SHP77 treated with DMSO at 0.1 percent for 48 hours (cell line): ENCODE data around the gene DENND4B.
A peak's percentile ranks its signal among the peaks of the same experiment; 100 is the strongest.
"Not testable (repeated sequence)": the region's sequence is repeated elsewhere in the genome, so short reads cannot be mapped to it uniquely, and the experiment has no call there.

ENCODE experiments used
- DNase-seq: peaks from one replicate; lab custom pipeline; 2025; lab: John Stamatoyannopoulos, UW

The DENND4B gene

DNA sequence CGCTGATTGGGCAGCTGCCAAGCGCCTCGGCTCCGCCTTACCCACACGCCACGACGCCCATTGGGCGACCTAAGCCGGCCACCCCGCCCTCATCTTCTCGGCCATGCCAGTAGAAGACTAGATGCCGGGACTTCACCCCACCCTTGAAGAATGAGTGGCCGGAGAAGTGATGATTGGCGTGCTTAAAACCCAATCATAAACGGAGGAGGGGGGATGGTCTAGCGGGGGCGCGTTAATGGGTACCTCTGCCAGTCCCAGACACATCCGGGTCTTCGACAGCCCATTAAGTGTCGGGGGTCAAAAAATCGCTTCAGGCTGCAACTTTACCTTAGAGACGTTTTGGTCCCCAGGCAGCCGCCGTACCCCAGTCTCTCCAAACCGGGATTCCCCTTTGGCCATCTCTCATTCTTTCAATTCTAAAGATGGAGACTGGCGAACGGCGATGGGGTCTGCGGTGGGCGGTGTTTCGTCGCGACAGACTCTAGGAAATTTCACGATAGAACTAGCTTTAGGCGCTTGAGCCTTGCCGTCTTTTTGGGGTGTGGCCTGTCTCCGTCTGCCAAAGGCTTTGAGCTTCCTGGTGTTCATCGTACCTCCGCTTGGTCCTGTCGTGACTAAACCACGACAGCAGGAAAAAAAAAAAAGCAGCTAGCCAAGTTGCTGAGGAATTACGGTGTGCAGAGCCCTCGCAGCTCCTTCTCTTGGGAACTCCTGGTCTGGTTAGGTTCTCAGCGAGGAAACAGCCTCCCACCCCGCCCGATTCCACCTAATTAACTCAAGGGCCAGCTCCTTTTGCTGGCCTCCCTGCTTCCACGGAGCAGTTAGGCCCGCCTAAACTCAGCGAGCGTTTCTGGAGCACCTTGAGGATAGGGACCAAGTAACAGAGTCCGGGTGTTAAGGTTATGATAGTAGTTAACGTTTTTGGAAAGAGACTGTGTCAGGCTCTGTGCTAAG lies 23.3 kb downstream of the DENND4B start, which contains the start of gene GATAD2B:
GATAD2B (minus strand) TSS at position 1 of the 954 bp plus-strand sequence. CDS start 94,625 bp downstream, outside the sequence.
- DNase-seq = peak; percentile 100

DNA sequence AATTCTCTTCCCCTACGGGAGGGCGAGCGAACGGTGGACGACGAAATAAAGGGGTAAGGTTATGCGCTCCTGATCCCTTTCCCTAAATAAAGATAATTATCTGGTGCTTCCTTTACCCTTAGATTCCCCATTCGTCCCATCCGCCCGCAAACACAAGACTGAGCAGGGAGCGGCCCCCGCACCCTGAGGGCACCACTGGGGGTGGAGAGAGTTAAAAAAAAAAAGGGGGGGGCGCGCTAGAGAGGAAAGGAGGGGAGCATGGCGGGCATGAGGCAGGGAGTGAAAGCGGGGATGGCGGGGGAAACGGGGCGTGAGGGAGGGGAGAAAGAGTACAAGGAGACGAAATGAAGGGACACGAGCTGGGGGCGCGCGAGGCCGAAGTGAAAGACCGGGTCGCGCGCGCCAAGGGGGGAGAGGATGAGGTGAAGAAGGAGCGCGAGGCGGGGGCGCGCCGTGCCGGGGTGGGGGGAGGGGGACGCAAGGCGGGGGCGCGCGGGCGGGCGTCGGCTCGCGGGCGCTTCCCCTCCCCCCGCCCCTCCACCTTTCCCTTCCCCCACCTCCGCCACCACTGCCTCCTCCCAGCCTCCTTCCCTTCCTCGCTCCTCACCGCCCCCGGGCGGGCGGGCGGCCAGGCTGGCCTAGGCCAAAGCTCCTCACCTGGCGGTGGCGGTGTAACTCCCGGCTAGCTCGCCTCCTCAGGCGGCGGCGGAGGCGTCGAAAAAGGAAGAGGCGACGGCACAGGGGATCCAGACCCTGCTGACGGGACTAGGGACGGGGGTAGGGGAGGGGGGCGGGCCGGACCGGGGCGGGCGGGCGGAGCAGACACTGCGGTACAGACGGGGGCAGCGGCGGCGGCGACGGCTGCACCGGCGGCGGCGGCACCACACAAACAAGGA lies 24.2 kb downstream of the DENND4B start:
- DNase-seq = peak; percentile 90

DNA sequence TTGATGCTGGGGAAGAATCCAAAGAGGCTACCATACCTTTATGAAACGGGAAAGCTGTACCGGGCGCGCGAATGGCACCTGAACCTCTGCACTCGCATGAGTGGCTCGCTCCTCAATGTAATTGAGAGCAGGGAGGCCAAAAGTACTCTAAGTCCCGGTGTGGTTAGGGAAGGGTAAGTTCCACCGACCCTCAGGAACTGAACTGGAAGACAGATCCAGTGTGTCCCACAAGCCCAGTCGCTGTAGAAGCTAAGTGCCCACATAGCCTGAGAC lies 24.8 kb downstream of the DENND4B start:
- no peak for DNase-seq

DNA sequence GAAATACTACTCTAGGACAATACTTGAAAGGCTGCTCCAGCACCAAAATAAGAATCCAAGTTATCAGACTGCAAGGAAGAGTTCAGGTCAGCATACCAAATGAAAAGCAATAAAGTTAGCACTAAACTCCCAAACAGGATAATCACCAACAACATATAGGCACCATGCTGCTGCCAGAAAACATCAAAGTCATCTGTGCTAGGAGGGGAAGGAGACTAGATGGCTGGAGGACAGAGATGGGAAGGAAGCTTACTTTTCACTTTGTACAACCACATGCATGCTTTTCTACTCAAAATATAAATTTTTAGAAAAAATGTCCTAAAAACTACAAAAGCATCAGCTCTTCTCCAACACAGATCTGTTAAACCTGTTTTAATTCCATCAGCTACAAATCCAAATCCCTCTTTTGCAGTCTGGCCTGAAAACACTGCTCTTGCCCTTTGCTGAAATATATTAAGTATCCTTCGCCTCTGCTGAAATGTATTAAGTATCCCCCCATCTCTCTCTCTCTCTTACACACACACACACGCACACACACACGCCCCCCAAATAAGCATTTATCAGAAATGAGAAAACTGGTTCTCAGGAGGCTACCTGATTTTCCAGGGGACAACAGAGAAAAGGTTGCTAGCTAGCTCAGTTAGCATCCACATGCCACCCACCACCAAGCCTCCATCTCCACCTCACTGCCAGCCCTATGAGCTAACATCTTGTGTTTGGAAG lies 25.3 kb downstream of the DENND4B start:
- no peak for DNase-seq

DNA sequence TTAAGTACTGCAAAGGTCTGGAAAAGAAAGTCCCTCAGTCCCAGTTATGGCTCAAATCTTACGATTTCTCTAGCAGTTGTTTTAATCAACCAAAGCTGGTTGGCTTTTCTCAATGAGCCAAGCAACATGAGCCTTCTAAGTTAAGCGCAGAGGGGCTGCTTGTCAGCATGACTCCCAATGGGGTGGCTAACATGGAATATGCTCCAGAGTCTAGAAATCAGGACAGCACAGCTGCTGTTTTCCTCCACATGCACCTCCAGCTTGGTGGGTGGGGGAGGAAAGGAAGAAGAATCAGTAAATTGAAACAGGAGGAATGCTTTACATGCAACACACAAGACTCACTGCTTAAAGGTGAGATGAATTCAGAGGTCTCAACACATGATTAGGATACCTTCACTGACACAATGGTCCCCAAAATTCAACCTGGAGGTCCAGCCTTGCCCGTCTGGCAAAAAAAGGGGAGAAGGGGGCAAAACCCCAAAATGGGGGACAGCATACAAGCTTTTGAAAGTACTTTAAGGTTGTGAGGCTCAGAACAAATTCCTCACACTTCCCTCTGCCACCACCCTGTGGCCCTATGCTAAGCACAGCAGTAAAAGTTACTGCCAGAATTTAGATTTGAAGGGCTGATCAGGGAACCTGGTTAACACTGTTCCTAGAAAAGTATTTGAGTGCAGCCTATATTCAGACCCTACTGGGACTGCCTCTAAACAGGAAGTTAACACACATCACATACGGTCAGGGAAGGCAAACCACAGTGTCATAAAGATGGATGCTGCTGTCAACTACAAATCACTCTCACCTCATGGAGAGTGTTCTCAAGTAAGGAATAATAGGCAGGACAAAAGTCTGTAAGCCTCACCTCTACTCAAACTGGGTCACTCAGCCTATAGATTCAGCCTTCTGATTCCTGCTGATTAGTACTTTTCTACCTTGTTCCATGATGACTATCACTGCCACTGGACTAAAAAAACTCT lies 26.4 kb downstream of the DENND4B start:
- no peak for DNase-seq

DNA sequence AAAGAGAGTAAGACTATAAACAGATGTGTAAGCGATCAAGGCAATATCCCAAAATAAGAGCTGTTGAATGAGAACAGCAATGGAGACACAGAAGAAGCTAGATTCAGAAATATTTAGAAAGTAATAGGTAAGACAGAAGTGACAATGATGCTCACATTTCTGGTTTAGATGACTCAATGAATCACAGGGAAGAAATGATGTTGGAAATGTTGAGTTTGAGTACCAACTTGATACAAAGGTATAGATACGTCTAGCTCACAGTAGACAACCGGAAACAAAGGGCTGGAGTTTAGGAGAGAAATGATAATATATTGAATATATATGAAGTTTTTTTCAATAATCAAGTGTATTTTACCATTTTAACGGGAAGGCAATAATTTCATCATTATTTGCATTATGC lies 30.2 kb downstream of the DENND4B start:
- DNase-seq = no peak

DNA sequence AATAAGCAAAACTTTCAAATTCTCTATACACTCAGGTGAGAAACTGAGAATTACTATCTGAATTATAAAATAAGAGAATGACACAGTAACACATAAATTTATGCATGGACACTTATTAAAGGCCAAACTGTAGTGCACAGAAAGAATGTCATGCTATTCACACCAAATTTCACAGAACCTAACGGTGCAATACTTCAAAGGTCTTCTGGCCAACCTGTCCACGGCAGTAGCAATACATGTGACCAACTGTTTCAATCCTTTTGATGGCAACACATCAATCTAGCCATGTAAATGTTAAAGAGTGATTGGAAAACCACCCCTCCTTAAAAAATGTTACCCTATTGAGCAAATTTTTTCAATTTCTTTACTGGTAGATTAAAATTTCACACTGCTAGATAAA lies 34.2 kb downstream of the DENND4B start:
- no peak for DNase-seq

DNA sequence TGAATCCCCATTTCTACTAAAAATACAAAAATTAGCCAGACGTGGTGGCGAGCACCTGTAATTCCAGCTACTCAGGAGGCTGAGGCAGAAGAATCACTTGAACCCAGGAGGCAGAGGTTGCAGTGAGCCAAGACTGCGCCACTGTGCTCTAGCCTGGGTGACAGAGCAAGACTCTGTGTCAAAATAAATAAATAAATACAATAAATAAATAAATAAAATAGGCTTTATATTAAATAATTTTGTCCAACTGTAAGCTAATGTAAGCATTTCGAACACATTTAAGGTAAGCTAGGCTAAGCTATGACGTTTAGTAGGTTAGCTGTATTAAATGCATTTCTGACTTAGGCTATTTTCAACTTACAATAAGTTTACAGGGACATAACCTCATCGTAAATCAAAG lies 36.0 kb downstream of the DENND4B start:
- not testable (repeated sequence) for DNase-seq

DNA sequence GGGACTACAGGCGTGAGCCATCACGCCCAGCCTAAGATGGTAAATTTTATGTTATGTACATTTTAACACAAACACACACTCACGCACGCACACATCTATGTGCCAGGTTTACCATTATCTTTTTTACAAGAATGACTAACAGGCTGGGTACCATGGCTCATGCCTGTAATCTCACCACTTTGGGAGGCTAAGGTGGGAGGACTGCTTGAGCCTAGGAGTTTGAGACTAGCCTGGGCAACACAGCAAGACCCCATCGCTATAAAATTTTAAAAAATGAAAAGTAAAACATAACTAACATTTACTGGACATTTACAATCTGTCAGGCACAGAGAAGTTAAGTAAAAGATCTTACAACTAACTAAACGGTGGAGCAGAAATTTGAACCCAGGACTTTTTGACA lies 38.4 kb downstream of the DENND4B start:
- DNase-seq = no peak

DNA sequence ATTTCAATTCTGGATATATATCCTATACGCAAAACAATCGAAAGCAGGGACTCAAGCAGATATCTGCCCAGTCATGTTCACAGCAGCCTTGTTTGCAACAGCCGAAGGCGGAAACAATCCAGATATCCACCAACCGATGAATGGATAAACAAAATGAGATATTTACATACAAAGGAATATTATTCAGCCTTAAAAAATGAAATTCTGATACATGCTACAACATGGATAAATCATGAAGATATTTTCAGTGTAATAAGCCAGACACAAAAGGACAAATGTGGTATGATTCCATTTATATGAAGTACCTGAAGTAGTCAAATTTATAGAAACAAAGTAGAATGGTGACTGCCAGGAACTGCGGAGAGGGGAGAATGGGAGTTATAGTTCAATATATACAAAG lies 39.4 kb downstream of the DENND4B start:
- DNase-seq = no peak

DNA sequence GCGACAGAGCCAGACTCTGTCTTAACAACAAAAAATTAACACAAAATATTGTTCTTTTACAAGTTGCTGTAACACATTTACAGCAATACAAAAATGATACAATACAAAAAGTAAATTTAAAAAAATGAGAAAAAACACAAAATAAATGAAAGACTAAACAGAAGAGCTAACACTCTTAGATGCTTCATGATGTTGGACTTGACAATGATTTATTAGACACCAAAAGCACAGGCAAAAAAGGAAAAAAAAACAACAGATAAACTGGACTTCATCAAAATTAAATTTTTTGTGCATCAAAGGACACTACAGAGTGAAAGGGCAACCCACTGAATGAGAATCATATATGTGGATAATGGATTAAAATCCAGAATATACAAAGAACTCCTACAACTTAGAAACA lies 40.1 kb downstream of the DENND4B start:
- no peak for DNase-seq

DNA sequence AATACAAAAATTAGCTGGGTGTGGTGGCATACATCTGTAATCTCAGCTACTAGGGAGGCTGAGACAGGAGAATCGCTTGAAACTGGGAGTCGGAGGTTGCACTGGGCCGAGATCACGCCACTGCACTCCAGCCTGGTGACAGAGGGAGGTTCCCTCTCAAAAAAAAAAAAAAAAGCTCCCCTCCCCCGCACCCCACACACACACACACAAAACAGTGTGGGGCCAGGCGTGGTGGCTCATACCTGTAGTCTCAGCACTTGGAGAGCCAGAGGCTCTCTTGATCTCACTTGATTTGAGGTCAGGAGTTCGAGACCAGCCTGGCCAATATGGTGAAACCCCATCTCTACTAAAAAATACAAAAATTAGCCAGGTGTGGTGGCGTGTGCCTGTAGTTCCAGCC lies 40.6 kb downstream of the DENND4B start:
- DNase-seq = not testable (repeated sequence)

DNA sequence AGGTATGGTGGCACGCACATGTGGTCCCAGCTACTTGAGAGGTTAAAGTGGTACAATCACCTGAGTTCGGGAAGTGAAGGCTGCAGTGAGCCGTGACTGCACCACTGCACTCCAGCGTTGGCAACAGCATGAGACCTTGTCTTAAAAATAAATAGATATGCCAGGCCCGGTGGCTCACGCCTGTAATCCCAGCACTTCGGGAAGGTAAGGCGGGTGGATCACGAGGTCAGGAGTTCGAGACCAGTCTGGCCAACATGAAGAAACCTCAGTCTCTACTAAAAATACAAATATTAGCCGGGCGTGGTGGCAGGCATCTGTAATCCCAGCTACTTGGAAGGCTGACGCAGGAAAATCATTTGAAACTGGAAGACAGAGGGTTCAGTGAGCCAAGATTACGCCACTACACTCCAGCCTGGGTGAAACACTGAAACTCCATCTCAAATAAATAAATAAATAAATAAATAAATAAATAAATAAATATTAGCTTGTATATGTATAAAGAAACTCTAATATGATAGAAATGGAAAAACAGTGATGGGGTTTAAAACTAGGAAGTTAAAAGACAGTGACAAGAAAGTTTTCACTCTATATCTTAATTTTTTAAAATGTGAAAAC lies 42.6 kb downstream of the DENND4B start:
- no peak for DNase-seq

DNA sequence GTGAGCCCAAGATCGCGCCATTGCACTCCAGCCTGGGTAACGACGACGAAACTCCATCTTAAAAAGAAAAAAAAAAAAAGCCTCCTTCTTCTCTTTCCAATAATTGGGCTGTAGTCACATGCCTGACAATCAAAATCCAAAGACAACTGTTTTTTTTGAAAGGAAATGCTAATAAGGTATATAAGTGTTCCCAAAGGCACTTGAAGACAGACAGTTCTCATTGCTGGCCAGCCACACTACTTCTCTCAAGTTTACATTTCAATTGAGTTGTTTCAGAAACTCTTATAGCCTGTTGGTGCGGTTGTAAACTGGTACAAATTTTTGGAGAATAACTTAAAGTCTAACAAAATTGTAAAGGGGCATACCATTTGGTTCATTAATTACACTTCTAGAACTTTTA lies 47.0 kb downstream of the DENND4B start:
- DNase-seq = no peak

DNA sequence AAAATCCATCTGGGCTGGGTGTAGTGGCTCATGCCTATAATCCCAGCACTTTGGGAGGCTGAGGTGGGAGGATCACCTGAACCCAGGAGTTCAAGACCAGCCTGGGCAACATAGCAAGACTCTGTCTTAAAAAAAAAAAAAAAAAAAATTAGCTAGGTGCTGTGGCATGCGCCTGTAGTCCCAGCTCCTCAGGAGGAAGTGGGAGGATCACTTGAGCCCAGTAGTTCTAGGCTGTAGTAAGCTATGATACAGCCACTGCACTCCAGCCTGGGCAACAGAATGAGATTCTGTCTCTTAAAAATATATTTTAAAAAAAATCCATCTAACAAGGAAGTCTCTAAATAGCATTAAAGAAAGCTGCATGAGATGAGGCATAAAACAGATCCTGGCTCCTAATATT lies 50.7 kb downstream of the DENND4B start:
- DNase-seq = not testable (repeated sequence)

DNA sequence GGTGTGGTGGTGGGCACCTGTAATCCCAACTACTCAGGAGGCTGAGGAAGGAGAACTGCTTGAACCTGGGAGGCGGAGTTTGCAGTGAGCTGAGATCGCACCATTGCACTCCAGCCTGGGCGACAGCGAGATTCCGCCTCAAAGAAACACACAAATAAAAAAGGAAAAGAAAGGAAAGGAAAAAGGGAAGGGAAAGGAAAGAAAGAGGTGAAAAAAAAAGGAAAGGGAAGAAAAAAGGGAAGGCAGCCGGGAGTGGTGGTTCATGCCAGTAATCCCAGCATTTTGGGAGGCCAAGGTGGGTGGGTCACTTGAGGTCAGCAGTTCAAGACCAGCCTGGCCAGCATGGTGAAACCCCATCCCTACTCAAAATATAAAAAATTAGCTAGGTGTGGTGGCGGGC lies 55.5 kb downstream of the DENND4B start:
- DNase-seq = not testable (repeated sequence)

DNA sequence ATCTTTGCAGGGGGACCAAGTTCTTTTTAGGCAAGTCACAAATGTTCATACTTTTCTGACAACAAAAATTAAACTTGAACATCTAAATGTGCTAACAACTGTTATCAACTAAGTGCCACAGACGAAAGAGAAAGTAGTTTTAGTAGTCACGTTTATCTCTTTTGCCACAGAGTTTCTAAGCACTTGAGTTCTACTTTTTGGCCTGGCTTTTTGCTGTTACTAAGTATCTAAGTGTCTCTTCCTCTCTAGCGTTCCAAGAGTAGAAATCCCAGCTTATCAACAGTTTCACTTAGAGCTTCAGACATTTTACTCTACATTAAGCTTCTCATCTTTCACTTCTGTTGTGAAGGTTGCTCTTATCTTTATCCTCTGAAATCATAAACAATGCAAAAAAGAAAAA lies 58.0 kb downstream of the DENND4B start:
- no peak for DNase-seq

DNA sequence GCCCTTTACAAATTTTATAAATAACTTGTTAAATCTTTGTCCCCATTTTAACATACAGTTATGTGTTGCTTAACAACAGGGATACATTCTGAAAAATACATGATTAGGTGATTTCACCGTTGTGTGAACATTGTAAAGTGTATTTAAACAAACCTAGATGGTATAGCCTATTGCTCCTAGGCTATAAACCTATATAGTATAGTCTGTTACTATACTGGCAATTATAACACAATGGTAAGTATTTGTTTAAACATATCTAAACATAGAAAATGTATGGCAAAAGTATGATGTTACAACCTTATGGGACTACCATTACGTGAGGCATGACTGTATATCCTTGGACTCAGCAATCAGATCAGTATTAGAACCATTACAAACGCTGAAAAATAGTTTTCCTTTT lies 60.4 kb downstream of the DENND4B start:
- no peak for DNase-seq

DNA sequence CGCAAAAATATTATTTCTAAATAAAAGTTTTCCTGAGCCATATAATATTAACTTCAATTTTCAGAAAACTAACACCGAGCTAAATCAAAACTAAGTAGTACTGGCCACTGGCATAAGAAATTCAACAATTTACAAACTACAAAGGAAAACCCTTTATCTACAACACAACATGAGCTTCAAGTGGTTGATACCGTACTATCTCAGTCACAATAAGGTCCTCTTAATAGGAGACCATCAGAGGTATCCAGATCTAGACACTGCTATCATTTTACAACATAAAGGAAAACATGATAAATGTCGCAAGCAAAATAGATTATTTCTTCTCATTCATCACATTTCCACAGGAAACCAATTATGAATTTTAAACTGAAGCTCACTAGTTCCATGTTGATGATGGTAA lies 63.3 kb downstream of the DENND4B start:
- no peak for DNase-seq

DNA sequence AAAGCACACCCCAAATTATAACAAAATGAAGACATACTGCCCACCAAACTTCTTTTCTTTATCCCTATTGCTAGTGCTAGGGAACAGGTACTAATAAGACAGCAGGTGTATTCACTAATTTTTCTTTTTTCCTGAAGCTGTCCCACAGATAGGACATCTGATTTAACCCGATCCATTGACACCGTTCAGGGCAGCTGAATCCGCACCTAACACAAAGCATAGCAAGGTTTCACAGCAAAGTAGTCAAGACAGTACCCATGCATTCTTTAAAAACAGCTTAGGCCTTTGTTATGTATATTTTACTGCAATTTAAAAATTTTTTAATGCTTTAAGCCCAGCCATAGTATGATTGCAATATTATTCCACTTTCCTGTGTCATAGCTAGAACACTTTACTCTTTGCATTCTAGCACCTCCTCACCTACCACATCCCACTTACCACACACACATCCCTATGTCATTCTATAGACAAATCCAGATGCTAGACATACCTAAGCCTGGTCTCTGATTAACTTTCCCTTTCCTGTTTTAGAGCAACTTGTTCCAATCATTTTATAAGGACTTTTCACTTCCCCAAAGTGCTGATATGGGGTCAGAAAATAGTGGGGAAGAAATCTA lies 64.1 kb downstream of the DENND4B start:
- DNase-seq = no peak
